GM21360 (cell line): Measurements from ENCODE around the gene ABTB2.
"Not testable (repeated sequence)": the region's sequence is repeated elsewhere in the genome, so short reads cannot be mapped to it uniquely, and the experiment has no call there.

Source experiments
- ATAC-seq: cut with Tn5 transposase; IDR thresholded peaks from one replicate; pipeline ENCODE4 v1.9.1; 2021; ENCODE audit warnings: mild to moderate bottlenecking, moderate library complexity; ENCODE audit not compliant: unreplicated experiment

The ABTB2 gene

DNA sequence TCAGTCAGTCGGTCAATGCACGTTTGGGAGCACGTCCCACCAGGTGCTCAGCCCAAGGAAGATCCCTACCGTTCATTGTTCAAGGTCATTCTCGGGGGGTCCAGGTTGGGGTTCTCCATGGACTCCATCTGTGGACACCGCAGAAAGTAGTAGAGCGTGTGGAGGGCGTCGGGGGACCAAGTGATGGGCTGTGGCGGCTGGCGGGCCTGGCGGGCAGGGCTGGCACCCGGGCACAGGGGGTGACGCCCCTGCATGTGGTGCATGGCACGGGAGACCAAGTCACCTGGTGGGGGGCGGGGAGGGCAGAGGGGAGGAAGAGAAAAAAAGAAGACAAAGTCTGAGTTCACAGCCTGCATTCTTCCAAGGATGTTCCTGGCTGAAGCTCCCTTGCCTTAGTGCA lies 160.6 kb downstream of the ABTB2 start:
- no peak for ATAC-seq

DNA sequence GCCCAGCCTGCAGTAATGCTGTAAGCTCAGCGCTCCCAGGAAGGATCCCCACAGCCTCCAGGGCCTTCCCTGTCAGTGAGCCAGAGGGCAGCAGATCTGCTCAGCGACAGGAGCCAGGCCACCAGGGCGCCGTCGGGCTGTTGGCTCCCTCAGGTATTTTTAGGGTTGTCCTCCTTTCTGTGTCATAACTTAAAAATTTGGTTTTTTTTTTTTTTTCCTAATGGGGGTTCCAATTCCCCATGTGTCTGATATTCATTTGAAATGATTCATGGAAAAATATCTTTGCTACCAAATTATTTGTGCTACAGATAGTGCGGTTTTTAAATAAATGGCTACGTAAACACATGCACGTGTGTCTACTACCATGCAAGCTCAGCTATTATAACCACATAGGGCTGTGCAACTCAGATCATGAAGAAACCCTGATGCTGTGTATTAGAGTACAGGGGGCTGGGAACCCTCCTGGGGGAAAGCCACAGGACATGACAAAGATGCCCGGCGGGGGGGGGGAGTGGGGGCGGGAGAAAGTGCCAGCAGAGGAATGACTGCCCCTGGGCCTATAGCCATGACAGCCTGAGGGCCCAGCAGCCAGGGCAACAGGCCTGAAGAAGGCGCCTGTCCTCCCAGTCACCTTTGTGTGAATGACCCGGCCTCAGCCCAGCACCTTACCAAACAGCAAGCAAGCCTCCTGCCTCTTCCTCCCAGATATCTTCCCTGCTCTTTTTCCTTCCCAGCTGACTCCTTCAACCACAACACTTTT lies 163.1 kb downstream of the ABTB2 start:
- no peak for ATAC-seq

DNA sequence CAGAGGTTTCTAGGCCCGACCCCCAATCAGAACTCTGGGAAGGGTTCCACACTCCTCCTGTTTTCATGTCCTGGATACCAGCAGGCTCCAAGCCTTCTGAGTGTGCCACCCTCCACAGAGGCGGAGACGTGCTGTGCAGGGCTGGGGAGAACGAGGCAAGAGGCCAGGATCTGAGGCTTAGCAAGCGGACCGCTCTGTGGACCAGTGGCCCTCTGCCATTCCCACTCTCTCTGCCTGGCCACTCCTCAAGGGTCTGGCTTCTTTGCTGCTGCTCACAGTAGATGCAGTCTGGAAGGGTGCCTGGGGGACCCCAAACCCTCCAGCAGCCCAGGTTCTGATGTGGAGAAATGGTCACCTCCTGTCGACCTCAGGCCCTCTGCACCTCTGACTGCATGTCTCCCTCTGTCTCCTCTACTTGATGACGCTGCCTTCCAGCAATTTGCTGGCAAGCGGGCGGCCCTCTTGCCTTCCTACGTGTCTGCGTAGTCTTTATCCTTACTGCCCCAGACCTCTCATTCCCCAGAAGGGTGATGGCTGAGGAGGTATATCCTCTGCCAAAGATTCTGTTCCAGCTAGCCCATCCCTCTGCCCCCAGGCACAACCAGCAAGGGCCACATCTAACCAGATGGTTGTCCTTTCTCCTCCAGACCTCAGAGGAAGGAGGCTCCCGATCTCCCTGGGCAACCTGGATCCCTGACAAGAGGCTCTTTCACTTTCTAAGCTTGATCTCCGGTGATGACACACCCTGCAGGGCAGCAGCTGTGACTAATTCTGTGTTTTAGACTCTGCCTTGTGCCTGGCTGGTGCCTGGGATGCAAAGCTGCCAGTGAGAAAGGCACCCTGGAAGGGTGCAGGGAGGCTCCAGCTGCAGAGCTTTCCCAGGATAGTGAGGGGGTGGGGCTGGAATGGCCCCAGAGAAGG lies 165.1 kb downstream of the ABTB2 start:
- no peak for ATAC-seq

DNA sequence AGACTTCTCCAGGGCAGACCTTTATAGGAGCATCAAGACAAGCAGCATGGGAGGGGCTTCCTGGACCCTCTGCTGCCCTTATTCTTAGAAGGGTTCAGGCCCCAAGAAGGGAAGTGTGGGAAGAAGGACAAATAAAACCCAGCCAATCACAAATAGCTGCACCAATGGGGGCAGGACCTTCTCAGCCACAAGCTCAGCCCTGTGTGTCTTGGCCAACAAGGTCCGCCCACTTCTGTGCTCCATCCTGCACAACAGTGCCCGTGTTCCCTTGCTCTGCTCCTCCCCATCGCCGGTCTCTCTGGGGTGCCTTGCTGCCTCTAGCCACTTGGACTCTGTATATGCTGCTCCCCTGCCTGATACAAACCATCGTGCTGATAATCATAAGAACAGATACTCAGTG lies 166.2 kb downstream of the ABTB2 start:
- ATAC-seq = no peak

DNA sequence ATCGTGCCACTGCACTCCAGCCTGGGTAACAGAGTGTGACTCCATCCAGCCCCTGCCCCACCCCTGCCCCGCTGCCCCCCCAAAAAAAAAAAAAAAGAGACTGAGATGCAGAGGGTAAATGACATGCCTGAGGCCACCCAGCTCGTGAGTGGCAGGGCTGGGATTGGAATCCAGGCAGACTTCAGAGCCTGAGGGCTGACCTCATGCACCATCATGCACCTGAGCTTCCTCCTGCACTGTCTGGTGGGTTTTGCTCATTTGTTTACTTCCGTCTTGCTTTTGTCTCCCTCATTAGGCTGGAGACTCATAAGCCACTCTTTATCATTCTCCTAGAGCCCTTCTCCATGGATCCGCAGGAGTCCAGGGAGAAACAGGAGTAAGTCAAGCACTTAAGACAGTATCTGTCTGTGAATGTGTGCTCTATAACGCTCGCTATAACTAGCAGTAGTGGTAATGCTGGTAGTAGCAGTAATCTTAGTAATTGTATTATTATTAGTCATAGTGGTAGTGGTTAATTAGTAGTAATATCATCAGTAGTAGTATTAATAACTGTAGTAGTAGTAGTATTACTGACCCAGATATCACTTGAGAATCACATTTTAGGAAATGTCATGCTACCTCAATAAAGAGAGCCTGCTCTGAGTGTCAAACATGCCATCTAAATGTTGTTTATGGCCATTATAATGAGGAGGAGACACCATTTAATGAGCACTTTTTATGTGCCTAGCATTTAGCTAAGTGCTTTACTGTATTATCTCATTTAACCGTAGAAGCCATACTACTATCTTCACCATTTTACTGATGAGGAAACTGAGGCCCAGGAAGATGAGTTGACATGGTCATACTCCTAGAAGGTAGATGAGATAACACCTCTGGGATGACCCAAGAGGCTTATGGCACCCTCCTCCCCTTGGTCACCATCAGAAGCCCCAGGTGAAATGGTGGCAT lies 167.3 kb downstream of the ABTB2 start:
- ATAC-seq = no peak

DNA sequence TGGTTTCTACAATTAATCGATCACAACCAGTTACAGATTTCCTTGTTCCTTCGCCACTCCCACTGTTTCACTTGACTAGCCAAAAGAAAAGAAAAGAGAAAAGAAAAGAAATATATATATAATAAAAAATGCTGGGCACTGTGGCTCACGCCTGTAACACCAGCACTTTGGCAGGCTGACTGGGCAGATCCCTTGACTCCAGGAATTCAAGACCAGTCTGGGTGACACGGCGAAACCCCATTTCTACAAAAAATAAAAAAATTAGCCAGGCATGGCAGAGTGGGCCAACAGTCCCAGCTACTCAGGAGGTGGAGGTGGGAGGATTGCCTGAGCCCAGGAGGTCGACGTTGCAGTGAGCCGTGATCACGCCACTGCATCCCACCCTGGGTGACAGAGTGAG lies 168.6 kb downstream of the ABTB2 start:
- ATAC-seq = no peak

DNA sequence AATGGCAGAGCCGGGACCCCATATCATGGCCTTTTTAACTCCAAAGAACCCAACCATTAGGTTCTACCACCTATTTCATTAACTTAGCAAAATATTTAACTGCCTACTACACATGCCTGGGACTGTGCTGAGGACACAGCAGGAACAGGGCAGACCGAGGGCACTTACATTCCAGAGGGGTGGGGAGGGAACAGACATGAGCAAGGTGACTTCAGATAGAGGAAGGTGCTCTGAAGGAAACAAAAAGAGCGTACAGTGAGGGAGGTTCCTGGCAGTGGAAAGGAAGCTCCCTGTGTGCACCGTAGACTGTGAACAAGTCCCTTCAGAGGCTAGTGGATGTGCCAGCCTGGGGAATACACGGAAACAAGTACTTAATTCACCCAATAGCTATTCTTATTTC lies 169.6 kb downstream of the ABTB2 start:
- no peak for ATAC-seq

DNA sequence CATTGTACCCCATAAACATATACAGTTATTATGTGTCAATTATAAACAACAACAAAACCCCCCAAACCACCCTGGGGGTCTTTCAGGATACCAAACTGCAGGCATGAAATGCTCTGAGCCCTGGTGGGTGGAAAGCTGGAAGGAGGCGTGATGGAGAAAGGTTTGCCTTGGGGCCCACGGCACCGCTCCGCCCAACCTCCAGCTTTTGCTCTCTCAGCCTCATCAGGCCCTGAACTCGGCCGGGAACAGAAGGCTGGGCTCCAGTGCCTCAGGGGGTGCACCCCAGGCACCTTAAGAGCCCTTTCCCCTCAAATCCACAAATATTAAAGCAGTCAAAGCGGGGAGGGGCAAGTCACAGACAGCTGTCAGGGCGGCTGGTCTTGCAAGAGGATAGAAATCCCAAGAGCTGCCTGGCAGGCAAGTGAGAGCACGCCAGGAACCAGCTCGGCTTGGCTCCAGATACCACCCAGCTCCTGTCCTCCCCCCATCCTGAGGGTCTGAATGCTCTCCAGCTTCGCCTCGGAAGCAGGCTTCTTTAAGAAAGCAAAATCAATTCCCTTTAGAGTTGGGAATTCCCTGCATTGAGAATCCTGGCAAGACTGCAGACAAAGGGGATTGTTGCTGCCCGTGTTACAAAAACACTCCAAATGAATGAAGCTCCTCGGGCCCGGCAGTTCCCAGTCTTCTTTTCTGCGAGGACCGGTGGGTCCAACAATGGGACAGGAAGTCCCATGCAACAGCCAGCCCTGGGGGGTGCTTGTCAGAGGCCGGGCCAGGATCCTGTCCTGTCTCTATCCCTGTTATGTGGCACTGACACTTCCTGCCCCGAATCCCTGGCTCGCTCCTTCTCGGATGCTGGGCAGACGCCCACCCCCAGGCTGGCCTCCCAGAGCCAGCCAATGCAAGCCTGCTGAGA lies 171.6 kb downstream of the ABTB2 start:
- no peak for ATAC-seq

DNA sequence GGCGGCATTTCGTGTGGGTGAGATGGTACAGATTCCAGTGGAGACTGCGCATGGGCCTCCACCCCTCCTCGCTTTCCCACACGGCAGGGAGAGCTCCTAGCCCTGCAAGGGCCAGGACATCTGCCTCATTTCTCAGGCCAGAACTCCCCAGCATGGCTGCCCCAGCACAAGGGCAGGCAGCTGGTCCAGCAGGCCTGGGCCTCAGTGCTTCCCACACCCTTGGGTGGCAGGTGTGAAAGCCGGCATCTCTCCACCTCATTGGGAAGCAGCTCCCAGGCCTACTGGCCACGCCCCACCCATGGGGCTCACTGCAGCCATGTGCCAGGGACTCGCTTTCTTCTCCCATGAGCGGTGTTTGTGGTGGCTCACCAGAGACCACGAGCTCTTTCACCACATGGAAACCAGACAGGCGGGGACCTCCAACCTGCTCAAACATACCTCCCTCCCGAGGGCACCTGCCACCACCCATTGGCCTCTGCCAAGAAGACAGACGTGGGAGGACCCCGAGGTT lies 173.2 kb downstream of the ABTB2 start:
- ATAC-seq = no peak

DNA sequence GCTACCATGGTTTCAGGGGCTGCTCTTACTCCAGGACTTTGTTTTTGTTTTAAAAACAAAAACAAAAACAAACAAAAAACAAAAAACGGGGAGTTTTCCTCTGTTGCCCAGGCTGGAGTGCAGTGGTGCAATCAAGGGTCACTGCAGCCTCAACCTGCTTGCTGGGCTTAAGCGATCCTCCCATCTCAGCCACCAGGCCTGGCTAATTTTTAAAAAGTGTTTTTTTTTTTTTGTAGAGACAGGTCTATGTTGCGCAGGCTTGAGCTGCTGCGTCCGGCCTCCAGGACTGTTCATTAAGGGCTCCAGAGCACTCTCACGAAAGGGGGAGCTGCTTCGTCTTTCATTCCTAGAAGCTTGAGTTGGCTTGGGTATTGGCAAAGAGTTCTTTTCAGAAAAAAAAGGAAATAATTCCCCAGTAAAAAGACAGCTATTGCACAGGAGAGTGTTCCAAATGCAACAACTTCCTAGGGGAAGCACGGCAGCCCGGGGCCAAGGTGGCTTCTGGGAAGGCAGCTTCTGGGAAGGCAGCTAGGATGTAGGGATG lies 173.9 kb downstream of the ABTB2 start:
- no peak for ATAC-seq

DNA sequence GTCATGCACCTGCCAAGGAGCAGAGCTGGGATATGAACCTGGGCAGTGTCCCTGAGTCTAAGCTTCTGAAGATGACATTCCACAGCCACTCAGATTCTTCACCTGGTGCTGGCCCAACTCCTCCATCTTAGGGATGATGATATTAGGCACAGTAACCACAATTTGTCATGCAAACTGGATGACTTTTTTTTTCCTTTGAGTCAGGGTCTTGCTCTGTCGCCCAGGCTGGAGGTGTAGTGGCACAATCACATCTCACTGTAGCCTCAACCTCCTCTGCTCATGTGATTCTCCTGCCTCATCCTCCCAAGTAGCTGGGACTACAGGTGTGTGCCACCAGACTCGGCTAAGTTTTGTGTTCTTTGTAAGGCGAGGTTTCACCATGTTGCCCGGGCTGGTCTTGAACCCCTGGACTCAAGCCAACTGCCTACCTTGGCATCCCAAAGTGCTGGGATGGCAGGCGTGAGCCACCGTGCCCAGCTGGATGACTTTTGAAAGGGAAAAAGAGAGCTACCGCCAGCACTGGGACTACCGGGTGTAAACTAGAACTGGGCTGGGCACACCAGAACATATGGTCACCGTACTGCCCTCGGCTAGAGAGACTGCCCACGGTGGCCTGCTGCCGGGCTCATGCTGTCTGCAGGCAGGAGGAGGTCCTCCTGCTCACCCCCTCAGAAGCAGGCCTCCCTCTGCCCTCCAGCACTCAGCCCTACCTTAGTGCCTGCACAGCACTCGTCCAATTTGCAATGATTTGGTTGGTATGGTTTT lies 174.7 kb downstream of the ABTB2 start:
- ATAC-seq = no peak

DNA sequence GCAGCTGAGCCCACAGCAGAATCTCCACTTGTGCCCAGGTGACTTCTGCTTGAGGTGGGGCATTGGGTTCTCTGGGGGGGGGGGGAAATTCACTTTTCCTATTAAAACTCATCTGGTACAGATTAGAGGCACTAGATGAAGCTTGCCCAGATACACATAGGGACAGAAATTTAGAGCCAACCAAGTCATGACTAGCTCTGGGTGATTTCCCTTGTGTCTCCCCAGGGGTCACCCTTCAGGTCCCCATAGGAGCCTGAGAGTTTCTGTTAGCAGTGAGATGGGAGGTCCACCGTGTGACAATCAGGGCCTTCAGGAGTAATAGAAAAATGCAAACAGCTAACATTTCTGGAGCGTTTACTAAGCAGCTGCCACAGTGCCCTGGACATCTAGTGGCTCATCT lies 175.4 kb downstream of the ABTB2 start:
- no peak for ATAC-seq

DNA sequence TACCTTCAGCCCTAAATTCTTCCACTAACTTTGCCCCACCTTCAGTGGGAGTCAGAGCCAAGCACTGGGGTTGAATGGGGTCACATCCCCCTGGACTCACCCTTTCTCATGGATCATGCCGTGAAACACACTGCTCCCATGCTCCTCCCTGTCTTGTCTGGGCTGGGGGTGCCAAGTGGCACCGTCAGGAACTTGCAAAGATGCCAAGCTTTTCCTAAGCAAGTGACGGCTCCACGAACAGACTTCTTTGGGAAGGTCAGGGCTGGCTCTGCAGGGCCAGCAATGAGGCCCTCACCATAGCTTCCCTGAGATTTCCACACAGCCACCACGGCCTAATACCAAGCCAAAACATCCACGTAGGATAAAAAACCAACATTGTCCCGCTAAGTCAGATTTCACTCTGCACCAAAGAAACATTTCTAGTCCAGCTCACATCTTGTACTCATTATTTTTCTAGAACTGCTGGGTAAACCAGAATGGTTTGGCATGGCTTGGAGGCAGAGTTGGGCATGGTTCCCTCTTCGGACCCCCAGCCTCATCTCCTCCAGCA lies 175.9 kb downstream of the ABTB2 start:
- ATAC-seq = no peak

DNA sequence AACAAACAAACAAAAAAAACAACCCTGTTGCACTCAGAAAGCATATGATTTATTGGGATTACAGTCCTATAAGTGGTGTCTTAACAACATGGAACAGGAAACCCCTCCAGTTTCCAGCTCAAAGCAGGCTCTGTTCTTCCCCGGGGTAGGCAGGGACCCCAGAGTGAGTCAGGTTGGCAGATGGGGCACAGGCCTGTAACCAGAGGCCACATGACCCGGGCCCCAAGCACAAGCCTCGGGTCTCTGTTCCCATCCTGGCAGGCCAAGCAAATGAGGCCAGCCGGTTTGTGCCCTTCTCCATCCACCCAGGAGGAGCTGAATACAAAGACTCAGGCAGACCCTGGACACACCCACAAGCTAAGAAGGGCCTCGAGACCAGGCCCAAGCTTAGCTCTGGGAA lies 176.6 kb downstream of the ABTB2 start:
- no peak for ATAC-seq

DNA sequence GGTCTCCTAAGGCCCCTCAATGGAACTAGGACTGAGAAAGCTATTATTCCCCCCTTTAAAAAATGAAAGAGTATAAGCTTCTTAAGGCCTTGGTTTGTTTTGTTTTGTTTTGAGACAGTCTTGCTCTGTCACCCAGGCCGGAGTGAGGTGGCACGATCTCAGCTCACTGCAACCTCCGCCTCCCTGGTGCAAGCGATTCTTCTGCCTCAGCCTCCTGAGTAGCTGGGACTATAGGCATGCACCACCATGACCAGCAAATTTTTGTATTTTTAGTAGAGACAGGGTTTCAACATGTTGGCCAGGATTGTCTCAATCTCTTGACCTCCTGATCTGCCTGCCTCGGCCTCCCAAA lies 177.0 kb downstream of the ABTB2 start:
- not testable (repeated sequence) for ATAC-seq

DNA sequence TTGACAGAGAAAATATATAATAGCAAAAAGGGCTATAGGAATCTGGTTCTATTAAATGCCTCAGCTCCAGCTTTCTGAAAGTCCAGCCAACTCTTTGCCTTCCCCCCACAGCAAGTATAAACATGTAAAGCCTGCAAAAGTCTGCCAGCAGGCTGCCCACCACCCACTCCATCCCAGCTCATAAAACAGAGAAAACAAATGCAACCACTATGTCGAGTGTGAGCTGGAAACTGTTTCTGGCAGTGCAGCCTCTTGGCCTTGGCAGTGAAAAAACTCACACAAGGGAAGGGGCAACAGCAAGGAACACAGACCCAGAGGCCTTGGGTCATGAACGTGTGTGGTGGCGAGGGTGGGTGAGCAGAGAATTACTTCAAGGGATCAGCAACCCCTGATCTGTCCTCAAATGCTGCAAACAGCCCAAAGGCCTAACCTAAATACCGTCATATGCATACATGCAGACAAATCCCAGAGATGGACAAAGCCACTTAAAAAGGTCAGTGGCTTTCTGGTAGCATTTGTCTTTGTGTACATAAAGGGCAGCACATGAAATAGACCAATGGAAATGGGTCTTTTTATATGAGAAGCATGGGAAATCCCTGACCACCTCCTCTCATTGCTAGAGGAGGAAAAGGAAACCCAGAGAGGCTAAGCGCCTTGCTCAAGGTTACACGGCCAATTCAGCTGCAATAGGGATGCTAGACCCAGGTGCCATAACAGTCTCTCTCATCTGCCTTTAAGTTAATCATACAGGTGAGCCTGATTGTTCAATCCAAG lies 177.6 kb downstream of the ABTB2 start:
- no peak for ATAC-seq

DNA sequence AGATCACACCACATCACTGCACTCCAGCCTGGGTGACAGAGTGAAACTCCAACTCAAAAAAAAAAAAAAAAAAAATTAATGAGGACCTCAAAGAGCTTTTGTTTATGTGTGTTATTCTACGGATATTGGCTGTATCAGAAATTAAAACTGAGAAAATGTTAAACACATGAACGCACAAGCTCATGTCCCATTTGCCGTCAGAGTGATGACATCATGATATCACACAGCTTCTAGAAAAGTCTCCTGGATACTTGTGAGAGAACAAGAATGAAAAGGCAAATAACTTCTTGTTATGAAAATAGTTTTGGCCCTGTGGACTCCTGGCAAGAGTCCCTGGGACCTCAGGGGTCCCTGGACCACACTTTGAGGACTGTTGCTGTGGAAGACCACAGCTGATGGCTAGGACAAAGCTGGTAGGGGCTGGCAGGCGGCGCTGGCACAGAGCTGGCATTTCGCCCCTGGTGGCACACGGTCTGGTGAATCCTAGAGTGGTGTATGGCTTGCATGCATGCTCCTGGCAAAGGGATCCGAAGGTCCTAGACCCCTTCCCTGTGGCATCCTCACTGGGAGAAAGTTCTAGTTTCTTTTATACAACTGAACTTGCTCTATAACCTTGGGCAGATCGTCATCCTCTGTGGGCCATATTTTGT lies 178.7 kb downstream of the ABTB2 start:
- ATAC-seq = no peak
